A549 treated with Mapracorat at 1 μM for 4 hours (cell line): ENCODE measurements around the gene CLK3. TPM values are rescaled to one million over a fixed set of nuclear protein-coding genes. Genes with fewer than 3 reads are reported as not detected.

Source experiments
- total RNA-seq: library from RNA; stranded (reverse); fragments of 200-300 nt; extraction: Qiagen RNA extraction; gene quantifications from 5 replicates; pipeline ENCODE4 v1.2.3, GENCODE V29; 2022

CLK3 gene
- total RNA-seq: 26.5 to 45.1 TPM (median 34.8 TPM) in 5 replicates

DNA sequence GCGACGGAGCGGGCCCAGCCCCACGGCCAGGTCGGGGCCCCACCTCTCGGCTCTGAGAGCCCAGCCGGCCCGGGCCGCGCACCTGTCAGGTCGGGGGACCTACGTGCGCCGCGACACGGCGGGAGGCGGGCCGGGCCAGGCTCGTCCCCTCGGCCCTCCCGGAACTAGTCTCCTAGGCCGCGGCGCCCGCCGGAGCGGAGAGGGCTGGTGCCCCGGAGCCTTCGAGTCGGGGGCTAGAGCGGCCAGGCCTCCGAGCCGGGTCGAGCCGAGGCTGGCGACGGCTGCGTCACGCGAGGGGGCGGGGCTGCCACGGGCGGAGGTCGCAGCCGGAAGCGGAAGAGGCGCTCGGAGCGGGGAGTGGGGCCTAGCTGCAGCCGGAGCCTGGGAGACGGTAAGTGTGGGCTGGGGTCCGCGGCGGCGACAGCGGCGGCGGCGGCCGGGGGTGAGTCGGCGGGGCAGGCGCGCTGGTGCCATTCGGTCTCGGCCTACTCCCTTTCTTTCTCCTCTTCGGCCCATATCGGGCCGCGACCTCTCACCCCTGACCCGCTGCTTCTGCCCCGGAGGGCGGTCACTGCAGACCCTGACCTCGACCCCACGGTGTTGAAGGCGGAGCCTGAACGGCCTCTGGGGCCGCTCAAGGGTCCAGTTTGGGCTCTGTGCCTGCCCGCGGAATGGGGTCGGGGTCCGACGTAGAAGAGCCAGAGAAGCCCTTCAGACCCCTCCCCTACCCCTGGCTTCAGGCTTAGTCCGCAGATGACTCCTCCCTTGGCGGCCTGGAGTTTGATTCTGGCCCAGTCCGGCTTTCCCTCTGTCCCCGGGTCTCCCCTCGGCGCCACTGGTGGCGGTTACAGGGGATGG lies at the start of gene CLK3:
Gene CLK3, plus strand, starts transcription at position 329 of the 858 bp plus-strand sequence. CDS start 3,361 bp downstream, outside the sequence.

Other genes starting within 250 kb of the CLK3 start
- not detected in 5 replicates for gene CYP11A1, start 248.2 kb upstream of the CLK3 start, total RNA-seq
- 1.5 to 2.1 TPM (median 1.7 TPM) in 5 replicates for gene SEMA7A, start 181.9 kb upstream of the CLK3 start, total RNA-seq
- gene UBL7, start 154.7 kb upstream of the CLK3 start, total RNA-seq: 38.5 to 42.7 TPM (median 41.3 TPM) in 5 replicates
- gene ARID3B, start 74.6 kb upstream of the CLK3 start, total RNA-seq: 2.8 to 3.3 TPM (median 3.0 TPM) in 5 replicates
- gene EDC3, start 80.2 kb downstream of the CLK3 start, total RNA-seq: 18.0 to 23.2 TPM (median 21.9 TPM) in 5 replicates
- 1.2 to 2.2 TPM (median 1.6 TPM) in 5 replicates for gene CYP1A1, start 109.7 kb downstream of the CLK3 start, total RNA-seq
- gene CYP1A2, start 133.0 kb downstream of the CLK3 start, total RNA-seq: not detected in 5 replicates
- gene CSK, start 166.2 kb downstream of the CLK3 start, total RNA-seq: 56.3 to 65.7 TPM (median 62.4 TPM) in 5 replicates
- not detected in 5 replicates for gene LMAN1L, start 197.0 kb downstream of the CLK3 start, total RNA-seq
- 0.08 to 0.09 TPM in 2 of 5 replicates, not detected in the others for gene CPLX3, start 210.8 kb downstream of the CLK3 start, total RNA-seq
- 26.3 to 39.5 TPM (median 33.7 TPM) in 5 replicates for gene ULK3, start 227.3 kb downstream of the CLK3 start, total RNA-seq